Testis (tissue), 2 donors: ENCODE measurements around the gene OSGEPL1.

Experiments
- CTCF ChIP-seq, 3 experiments: fragments of 450-650 bp in 2 of 3; fragments of 200-600 bp in 1 of 3; sonication (generic) in 1 of 3; IDR thresholded peaks; one replicate each; pipeline ENCODE4 v1.5.1; 2016 to 2019; ENCODE audit warnings: antibody characterized with exemption in 3 of 3, mild to moderate bottlenecking in 2 of 3, moderate library complexity in 1 of 3
- POLR2A ChIP-seq: fragments of 450-650 bp; IDR thresholded peaks from one replicate; pipeline ENCODE4 v1.6.1; 2017; ENCODE audit warnings: antibody characterized with exemption, mild to moderate bottlenecking, moderate library complexity

- no peak for TF ChIP-seq CTCF (IDR thresholded peaks at IDR 0.05)
- no peak for TF ChIP-seq POLR2A
Observed at GRCh38 chr2:189700681-189701080, 61.9 kb downstream of the OSGEPL1 start.
